NCI-H146 treated with DMSO at 0.1 percent for 48 hours (cell line): ENCODE results near the gene NFIC.
"Not testable (repeated sequence)": the region's sequence is repeated elsewhere in the genome, so short reads cannot be mapped to it uniquely, and the experiment has no call there.

Experiments
- DNase-seq: peaks from one replicate; lab custom pipeline; 2025; ENCODE audit not compliant: unreplicated experiment; lab: John Stamatoyannopoulos, UW

Gene NFIC

DNA sequence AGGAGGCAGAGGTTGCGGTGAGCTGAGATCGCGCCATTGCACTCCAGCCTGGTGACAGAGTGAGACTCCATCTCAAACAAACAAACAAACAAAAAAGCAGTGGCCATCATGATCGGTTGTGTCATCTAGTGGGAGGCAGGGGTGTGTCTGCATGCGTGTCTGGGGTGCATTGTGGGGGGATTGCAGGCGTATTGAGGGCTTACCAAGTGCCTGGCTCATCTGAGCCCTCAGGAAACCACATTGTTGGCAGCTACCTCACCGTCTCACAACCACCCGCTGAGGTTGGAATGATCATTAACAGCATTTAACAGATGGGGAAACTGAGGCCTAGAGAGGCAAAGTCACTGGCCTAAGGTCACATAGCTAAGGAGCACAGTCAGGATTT is 30.5 kb downstream of the NFIC start:
- DNase-seq, result no peak

DNA sequence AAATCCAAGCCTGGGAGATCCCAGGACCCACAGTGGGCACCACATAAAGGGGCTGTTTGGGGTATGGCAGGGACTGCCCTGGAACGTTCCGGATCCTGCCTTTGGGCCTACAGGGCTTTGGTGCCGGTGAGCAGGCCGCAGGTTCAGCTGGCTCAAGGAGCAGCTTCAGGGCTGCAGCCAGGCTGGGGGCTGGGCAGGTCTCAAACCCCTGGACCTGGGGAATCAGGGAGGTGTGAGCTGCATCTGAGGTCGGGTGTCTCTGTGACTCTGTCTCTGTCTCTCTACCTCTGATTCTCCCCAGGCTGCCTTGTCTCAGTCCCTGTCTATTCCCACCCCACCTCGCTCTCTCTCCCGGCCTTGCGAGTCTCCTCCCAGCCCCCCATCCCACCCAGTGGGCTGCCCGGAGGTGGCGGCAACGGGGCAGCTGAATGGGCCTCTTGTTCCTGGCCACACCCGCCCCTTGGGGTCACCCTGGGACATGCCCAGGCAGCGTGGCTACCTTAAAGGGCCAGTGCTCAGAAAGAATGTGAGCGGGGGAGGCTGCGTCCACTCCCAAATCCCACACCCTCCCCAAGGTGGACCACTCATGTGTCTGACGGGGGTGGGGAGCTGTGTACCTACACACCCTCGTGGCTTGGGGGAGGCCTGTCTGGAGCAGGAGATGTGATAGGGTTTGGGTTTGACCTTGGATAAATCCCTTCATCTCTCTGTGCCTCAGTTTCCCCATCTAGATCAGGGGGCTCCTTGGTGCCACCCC is 31.1 kb downstream of the NFIC start:
- no peak for DNase-seq

- no peak for DNase-seq
Observed at GRCh38 chr19:3398114-3398899, 31.9 kb downstream of the NFIC start.

- no peak for DNase-seq
Observed at GRCh38 chr19:3398900-3399278, 32.5 kb downstream of the NFIC start.

DNA sequence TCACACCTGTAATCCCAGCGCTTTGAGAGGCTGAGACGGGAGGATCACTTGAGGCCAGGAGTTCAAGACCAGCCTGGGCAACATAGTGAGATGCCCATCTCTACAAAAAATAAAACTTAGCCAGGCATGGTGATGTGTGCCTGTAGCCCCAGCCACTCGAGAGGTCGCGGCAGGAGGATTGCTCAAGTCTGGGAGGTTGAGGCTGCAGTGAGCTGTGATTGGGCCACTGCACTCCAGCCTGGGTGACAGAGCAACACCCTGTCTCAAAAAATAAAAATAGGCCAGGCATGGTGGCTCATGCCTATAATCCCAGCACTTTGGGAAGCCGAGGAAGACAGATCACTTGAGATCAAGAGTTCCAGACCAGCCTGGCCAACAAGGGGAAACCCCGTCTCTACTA is 32.9 kb downstream of the NFIC start:
- DNase-seq, result not testable (repeated sequence)

- DNase-seq, result no peak
Observed at GRCh38 chr19:3401004-3401768, 34.8 kb downstream of the NFIC start.

GRCh38 chr19:3402631-3403443 is 36.5 kb downstream of the NFIC start:
- no peak for DNase-seq

- DNase-seq, result no peak
Observed at GRCh38 chr19:3403489-3404323, 37.3 kb downstream of the NFIC start.

DNA sequence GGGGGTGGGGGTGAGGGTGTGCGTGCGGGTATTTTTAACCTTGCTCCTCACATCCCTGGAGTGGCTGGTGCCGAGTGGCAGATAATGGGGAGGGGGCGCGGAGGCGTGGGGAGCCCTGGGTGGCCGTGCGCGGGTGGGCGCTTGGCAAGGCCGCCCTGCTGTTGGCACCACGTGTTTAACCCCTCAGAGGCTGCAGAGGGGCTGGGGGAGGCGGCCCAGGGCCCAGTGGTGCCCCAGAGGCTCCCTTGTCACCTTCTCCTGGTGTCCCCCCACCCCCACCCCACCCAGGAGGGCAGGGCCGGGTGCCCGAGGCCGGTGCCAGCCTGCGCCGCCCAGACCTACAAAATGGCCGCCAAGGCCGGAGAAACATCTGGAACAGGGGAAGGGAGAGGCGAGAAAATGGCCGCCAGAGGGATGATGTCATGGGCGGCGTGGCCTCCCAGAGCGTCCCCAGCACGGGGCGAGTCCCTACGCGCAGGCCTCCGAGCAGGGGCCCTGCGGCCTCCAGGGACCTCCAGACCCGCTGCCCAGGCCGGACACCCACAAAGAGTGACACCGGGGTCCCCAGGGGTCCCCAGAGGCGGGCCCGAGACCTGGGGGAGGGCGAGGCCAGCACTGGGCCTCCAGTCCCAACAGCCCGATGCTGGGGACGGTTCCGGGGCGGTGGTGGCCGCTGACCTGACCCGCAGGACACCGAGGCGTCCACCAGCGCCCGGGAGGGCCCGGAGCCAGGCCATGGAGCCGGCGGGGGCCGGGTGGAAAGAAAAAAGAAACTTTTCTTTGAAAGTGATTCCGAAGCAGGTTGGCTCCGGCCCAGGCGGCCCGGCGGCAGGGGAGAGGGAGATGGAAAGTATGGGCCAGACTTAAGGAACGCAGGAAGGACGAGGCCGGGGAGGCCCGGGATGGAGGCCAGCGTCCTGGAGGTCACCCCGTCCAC is 38.2 kb downstream of the NFIC start:
- DNase-seq, result no peak

DNA sequence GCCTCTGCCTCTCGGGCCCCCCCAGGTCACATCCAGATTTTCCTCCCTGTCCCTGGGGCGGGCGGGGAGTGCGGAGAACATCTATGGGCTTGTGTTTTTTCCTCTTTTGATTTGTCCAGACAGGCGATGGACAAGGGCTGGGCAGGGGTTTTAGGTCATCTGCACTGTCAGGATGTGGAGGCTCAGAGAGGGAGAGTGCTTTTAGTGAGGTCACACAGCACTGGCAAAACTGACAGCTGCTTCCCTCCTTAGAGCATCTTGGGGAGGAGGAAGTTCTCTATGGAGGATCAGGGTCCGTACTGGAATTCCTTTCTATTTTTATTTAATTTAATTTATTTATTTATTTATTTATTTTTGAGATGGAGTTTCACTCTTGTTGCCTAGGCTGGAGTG is 38.9 kb downstream of the NFIC start:
- DNase-seq, result no peak

- no peak for DNase-seq
Observed at GRCh38 chr19:3406571-3407111, 40.3 kb downstream of the NFIC start.

DNA sequence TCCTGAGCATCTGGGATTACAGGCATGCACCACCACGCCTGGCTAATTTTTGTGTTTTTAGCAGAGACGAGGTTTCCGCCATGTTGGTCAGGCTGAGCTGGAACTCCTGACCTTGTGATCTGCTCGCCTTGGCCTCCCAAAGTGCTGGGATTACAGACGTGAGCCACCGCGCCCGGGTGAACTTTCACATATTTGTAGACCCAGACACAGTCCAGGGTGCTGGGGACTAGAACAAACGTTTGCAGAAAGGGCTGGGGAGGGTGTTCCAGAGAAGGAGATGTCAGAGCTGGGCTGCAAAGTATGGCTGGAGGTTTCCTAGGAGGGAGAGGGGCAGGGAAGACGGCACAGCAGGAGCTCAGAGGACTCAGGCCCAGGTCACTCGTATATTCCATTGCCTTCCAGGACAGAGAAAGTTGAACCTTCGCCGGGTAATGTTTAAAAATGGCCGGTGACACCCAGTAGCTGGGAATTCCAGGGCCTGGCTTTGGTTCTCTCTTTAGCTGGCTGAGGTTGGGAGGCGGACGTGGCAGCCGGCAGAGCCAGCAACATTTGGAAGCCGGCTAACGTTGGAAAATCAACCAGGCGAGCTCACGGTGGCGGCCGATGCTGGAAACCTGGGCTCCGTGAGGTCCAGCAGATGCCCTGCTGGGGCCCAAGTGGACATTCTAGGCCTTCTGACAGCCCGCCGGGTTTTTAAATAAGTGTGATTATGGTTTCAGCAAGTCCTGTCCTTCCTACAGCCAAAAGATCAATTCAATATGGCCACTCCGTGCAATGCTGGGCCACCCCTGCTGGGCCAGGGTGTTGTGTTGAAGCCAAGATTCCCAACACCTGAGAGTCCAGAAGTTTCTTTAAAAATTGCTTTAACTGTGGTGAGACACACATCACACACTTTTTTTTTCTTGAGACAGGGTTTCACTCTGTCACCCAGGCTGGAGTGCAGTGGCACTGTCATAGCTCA is 41.5 kb downstream of the NFIC start:
- no peak for DNase-seq

DNA sequence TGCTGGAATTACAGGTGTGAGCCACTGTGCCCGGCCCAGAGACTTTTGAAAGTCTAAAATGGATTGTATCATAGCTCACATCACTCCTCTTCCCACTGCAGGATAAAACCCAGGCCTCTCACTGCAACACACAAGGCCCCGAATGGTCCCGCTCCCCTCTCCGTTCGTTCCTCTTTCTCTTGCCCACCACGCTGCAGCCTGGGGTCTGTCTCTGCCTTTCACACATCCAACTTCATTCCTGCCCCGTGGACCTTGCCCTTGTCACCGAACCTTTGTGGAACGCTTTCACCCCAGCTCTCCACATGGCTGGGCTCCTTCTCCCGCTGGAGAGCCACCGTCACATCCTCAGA is 42.6 kb downstream of the NFIC start:
- no peak for DNase-seq

- no peak for DNase-seq
Observed at GRCh38 chr19:3409346-3410064, 43.1 kb downstream of the NFIC start.

GRCh38 chr19:3411636-3412035 is 45.3 kb downstream of the NFIC start:
- no peak for DNase-seq

- no peak for DNase-seq
Observed at GRCh38 chr19:3412066-3412465, 45.7 kb downstream of the NFIC start.

GRCh38 chr19:3413796-3414327 is 47.5 kb downstream of the NFIC start:
- DNase-seq, result no peak
